COLO829 (cell line): ENCODE results near the gene PTPRS.
"Not testable (repeated sequence)": the region's sequence is repeated elsewhere in the genome, so short reads cannot be mapped to it uniquely, and the experiment has no call there.

Experiments
- DNase-seq: peaks from one replicate; pipeline ENCODE4 v3.0.0; 2012; ENCODE audit warnings: low spot score

The PTPRS gene

DNA sequence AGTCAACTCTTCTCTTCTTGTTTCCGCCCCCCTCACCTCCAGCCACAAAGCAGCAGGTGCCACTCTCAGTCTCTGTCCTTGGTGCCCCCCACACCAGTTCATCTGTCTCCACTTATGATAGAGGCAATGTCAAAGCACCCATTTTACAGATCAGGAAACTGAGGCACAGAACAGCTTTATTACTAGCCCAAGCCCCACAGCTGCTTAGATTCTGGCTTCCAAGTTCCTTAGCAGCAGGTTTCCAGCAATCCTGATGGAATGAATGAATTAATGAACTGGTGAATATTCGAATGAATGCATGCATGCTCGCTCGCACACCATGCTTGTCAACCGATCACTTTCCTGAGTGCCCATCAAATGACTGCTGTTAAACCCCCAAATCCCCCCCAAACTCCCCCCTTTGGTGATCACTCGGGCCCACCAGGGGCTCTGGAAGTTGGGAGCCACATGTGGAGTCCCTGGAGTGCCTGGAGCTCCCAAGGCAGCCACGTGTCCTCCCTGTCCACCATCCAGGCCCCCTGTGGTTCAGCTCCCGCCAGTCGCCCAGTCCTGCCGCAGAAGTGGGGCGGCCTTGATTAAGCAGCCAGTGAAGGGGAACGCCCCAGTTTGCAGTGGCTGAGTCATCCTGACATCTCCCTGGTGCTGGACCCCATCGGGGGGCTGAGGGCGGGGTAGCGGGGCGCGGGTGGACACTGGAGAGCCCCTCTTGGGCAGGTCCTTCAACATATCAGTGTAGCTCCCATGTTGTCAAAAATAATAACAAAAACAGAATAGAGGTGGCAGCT lies 6.8 kb downstream of the PTPRS start:
- no peak for DNase-seq

DNA sequence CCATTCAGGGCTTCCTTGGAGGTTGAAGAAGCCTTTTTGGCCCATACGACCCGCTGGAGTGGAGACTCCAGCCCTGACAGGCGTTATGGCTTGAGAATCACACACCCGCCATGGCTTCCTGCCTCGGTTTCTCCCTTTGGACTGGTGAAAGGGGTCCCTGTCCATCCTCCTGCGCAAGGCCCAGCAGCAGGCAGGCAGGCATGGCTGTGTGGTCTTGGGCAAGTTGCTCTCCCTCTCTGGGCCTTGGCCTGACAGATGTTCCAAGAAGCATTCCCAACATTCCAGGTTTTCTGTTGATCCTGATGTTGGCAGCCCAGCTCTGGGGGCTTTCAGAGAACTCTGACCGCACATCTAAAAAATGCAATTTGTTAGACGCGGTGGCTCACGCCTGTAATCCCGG lies 8.1 kb downstream of the PTPRS start:
- no peak for DNase-seq

DNA sequence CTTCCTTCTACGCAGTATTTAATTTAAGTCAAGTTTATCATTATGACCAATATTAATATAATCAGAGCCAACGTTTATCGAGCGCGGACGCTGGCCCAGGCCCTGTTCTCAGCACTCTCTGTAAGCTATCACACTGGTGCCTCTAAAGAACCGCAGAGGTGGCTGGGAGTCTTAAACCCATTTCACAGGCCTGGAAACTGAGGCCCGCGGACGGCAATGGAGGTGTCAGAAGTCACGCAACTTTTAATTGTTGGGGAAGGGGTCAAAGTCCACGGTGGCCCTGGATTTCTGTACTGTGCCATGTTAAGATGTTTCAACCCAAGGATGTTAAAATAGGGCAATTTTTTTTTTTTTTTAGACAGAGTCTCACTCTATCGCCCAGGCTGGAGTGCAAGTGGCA lies 8.8 kb downstream of the PTPRS start:
- DNase-seq: no peak

DNA sequence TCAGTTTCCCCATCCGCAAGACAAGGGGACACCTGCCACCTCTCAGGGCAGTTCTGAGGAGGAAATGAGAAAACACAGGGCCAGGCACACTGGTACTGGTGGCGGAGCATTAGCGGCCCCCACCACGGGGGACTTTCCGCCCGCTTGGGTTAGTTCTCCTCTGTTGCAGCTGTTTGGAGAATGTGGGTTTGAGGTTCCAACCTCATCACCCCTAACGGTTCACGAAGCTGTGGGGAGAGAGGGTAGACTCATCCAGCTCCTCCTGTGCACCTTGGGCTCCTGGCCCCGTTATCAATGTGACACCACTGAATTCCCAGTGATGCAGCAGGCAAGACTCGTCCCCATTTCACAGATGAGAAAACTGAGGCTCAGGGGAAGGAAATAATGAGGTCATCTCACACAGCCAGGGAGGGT lies 10.3 kb downstream of the PTPRS start:
- DNase-seq: no peak

DNA sequence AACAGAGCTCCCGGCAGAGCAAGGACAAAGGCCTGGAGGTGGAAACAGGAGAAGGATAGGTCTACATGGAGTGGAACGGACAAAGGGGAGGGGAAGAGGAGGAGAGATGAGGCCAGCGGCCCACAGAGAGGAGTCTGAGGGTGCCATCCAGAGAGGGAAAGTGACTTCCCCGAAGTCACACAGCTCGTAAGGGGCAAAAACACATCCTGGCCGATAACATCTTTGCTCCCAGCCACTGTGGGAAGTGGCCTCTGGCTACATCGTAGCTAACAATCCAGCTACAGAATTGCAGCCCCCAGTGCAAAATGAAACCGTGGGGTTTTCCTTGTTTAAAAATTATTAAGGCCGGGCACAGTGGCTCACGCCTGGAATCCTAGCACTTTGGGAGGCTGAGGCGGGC lies 11.5 kb downstream of the PTPRS start:
- no peak for DNase-seq

DNA sequence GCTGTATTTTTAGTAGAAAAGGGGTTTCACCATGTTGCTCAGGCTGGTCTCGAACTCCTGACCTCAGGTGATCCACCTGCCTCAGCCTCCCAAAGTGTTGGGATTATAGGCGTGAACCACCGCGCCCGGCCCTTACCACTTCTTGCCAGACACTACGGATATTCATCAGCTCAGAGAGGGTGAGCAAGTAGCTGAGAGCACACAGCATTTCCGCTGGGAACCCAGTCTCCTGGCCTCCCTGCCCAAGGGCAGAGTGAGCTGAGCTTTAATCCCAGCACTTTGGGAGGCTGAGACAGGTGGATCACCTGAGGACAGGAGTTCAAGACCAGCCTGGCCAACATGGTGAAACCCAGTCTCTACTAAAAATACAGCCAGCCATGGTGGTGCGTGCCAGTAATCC lies 12.2 kb downstream of the PTPRS start:
- not testable (repeated sequence) for DNase-seq

DNA sequence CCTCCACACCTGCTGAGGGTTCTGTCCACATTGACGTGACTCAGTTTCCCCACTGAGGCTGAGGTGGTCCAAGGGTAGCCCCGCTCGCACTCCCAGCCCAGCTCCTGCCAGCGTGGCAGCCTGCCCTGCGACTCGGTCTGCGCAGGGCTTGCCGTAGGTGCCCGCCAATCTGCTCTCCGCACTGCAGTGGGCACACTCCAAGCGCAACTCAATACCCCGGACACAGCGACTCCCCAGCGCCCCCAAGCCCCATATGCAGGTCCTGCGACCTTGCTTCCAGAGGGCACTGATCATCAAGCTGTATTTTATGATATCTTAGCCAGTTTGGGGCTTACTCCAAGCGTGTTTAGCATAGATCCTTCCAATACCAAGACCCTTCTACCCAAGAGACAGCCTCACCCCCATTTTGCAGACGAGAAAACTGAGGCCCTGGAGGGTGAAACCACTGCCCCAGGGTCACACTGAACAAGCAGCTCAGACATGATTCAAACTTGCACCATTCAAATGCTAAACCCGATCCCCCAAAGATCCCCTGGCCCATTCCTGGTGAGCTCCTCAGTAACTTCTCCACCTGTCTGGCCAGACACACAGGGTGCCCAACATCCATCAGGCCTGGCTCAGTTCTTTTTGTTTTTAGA lies 13.5 kb downstream of the PTPRS start:
- DNase-seq: no peak

DNA sequence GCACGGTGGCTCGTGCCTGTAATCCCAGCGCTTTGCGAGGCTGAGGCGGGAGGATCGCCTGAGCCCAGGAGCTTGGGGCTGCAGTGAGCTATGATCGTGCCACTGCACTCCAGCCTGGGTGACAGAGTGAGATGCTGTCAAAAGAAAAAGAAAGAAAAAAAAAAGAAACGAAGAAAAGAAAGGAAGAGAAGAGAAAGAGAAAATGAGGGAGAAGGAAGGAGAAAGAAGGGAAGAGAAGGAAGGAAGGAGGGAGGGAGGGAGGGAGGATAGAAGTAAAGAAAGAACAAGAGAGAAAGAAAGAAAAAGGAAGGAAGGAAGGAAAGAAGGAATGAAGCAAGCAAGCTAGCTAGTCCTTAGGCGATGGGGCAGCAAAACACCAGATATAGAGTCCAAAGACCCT lies 14.1 kb downstream of the PTPRS start:
- DNase-seq: no peak

DNA sequence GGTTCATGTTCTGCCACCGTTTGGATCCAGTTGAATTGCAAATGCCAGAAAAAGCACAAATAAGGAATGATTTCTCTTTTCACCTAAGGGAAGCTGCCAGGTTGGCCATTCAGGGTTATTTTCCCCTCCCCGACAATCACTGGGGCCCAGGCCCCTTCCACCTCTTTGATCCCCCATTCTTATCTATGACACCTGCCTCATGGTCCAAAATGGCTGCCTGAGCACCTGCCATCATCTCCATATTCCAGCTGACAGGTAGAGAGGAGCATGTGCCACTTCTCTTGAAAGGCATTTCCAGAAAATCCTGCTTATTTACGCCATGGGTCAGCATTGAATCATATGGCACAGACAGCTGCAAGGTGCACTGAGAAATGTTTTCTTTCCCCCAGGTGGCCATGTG lies 15.7 kb downstream of the PTPRS start:
- no peak for DNase-seq

DNA sequence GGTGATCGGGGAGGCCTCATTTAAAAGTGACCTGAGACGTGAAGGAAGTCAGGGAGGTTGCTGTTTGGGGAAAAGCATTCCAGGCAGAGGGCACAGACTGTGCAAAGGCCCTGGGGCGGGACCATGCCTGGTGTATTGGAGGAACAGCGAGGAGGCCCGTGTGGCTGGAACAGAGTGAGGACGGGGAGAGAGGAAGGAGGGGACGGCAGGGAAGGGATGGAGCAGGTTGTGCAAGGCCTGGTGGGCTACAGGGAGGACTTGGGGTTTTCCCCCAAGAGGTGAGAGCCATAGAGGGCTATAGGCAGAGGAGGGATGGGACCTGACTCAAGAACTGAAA lies 17.2 kb downstream of the PTPRS start:
- no peak for DNase-seq

DNA sequence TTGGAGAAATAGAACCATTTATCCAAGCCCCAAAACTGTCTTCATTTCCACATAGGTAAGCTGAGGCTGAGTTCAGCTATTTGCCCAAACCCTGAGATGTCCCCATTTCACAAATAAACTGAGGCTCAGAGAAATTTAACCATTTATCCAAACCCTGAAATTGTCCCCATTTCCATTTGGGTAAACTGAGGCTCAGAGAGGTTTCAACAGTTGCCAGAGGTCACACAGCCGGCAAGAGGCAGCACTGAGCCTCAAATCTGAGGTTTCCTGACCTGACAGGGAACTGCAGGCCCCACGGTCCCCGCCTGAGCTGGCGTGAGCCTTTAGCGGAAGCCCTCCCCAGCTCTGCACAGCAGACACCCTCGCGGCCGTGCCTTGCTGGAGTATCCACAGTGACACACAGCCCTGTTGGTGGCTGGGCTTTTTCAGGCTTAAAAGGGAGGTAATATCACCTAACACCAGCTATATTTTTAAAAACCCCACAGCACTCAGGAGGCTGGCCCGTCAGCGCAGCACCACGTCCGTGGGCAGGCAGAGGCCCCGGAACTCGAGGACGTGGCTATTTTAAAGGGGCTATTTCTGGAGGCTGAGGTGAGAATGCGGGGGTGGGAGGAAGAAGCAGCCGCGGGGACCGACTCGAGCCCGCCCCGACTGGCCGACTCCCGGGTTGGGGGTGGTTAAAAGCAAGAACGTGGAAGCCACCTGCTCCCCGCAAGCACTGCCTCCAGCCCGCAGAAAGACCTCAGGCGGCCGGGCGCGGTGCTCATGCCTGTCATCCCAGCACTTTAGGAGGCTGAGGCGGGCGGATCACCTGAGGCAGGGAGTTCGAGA lies 18.5 kb downstream of the PTPRS start:
- no peak for DNase-seq

DNA sequence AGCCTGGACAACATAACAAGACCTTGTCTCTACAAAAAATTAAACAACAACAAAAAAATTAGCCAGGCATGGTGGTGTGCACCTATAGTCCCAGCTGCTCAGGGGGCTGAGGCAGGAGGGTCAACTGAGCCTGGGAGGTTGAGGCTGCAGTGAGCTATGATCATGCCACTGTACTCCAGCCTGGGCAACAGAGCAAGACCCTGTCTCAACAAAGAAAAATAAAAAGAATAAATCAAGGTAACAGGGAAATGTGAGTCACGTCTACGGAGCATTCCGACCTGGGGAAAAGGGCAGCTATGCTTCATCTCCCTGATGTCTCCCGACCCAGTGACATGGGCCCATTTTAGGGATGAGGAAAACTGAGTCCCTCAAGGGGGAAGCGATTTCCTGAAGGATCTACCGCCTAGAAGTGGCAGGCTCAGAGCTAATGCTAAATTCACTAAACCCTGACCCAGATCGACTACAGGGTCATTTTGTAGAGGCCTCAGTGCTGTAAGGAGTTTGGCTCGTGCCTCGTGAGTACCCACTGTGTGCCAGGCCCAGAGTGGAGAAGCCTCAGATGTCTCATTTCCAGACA lies 19.5 kb downstream of the PTPRS start:
- no peak for DNase-seq

DNA sequence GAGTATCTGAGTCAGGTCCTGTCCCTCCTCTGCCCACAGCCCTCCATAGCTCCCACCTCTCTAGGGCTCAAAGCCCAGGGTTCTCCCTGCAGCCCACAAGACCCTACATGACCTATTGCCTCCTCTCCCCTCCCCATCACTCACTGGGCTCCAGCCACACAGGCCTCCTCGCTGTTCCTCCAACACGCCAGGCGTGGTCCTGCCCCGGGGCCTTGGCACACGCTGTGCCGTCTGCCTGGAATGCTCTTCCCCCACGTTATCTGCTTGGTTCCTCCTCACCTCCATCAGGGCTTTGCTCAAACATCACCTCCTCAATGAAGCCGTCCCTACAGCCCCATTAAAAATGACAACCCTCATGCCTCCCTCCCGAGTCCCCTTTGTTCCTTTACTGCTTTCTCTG lies 21.1 kb downstream of the PTPRS start:
- no peak for DNase-seq

DNA sequence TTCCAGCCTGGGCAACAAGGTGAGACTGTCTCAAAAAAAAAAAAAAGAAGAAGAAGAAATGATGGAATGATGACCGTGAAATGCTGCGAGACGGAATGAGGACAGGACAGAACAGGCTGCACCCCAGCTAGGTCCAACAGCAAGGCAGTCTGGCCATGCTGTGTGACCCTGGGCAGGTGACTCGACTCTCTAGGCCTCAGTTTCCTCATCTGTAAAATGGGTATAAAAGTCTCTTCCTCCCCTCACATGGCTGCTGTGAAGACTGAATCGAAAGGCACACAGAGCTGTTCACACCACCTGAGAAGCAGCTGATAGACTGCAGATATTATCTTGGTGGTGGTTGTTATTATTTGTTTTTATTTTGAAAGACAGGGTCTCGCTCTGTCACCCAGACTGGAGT lies 22.3 kb downstream of the PTPRS start:
- no peak for DNase-seq

DNA sequence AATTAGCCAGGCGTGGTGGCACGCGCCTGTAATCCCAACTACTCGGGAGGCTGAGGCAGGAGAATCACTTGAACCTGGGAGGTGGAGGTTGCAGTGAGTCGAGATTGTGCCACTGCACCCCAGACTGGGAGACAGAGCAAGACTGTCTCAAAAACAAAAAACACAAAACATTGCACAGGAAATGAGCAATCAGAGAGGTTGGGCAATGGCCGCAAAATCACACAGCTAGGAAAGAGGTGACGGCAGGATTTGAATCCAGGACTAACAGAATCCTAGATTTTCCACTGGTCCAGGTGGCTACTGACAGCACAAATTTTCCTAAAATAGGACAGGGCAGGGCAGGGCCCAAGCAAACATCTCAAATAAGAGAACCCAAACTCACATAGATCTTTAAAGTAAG lies 23.3 kb downstream of the PTPRS start:
- no peak for DNase-seq

DNA sequence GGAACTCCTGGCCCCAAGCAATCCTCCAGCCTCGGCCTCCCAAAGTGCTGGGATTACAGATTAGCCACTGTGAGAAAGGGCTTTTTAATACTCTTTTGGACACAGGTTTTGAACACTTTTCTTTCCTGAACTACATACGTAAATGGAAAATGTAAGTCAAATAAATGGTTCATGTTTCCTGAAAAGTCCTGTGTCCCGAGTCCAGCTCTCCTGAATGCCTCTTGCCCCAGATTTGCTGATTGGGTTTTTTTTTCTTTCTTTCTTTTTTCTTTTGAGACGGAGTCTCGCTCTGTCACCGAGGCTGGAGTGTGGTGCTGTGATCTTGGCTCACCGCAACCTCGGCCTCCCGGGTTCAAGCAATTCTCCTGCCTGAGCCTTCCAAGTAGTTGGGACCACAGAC lies 24.5 kb downstream of the PTPRS start:
- DNase-seq: no peak

DNA sequence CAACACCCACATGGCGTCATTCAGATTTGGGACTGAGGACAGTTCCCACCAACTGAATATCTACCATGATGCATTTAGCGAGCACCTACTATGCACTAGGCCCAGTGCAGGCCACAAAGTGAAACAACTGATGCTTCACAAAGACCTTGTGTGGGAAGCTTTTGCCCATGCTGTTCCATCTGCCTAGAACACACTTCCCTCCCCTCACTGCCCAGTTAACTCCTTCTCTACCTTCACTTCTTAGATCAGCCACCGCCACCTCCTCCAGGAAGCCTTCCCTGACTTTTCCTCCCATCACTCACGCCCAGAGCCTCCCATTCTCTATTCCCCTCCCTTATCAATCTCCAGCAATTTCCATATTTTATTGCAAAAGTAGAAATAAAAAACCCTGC lies 25.7 kb downstream of the PTPRS start:
- no peak for DNase-seq

DNA sequence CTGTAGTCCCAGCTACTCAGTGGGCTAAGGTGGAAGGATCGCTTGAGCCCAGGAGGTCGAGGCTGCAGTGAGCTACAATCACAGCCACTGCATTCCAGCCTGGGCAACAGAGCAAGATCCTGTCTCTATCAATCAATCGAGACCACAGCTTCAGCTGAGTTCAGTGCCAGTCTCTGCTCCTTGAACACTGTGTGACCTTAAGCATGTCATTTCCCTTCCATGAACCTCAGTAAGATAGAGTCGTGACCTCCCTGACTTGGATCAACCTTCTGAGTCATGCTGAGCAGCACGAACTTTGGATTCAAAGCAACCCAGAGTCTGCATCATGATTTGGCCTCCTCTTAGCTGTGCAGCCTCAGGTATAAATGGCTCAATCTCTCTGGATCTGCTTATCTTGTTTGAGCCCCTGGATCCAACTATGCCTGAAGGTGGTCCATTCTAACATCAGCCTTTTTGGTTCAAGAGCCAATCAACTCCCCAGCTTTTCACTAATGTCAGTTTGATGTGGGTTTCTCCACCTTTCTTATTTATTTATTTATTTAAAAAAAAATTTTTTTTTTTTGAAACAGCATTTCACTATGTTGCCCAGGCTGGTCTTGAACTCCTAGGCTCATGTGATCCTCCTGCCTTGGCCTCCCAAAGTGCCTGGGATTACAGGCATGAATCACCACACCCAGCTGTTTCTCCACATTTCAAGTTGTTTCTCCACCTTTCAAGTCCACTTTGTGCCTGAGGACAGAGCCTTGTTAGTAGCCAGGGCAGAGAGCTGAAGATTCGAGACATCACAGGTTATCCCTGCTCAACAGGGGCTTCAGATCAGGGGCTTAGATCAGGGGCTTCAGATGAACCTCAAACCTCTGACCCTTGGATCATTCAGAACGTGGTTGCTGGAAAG lies 26.4 kb downstream of the PTPRS start:
- no peak for DNase-seq

DNA sequence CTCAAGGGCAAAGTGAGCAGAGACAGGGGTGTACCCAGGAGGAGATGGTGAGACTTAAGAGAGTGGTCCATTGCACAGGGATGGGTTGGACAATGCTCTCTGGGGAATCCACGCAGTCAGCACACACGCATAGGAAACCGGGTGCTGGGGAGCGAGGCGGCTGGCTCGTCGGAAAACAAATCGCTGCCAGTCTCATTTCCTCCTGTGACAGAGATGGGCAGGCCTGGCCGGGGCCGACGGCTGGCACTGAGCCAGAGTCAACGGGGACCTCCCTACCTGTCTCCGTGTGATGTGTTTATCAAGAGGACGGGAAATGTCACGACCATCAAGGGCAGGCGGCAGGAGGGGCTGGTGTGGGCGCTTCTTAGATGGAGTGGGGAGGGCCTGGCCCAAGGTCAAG lies 27.3 kb downstream of the PTPRS start:
- no peak for DNase-seq

DNA sequence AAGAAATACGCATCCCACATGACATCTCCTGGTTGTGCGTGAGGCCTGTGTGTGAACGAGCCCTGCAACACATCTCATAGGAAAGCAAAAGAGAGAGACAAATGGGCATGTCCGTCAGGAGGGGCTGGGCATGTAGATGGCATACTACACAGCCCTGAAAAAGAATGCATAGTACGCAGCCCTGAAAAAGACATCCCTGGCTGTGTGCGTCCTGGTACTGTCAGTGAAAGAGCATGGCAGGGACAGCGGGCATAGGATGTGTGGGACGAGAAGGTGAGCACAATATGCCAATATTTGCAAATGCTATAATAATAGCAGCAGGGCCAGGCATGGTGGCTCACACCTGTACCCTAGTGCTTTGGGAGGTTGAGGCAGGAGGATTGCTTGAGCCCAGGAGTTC lies 28.6 kb downstream of the PTPRS start:
- no peak for DNase-seq

DNA sequence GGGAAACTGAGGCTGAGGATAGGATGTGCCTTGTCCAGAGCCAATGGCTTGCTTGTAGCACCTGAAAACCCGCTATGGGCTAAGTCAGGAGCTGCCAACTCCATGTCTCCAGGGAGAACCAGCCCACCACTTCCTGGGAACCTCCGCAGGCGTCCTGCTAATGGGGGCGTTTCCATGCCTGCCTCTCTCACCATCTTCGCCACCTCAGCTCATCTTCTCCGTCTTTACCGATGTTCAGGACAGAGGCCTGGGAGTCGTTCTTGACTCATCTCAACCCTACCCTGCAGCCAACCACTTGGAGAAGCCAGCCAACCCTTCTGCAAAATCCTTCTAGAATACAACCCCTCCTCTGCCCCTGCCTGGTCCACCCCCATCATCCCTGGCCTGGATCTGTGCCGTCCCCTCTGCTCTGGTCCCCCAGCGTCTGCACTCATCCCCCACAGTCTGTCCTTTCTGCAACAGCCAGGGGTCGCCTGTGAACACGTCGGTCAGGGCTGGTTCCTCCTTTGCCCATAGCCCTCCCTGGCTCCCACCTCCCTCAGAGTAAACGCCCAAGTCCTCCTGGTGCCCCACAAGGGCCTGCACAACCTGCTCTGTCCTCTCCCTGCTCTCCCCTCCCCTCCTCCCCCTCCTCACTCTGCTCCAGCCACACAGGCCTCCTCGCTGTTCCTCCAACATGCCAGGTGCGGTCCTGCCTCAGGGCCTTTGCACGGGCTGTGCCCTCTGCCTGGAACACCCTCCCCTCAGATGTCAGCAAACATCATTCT lies 31.0 kb downstream of the PTPRS start:
- DNase-seq: no peak
